Common myeloid progenitor, CD34-positive (primary cell): ENCODE data around the gene VEGFC. TPM values are rescaled to one million over a fixed set of nuclear protein-coding genes. Genes with fewer than 3 reads are reported as not detected.
A peak's percentile ranks its signal among the peaks of the same experiment; 100 is the strongest.

ENCODE experiments used
- CTCF ChIA-PET: fragments of 350-600 bp; sonication (Branson Sonifier 250); formaldehyde crosslinking; loops from one replicate; lab custom pipeline; 2021; ENCODE audit warnings: antibody characterized with exemption; lab: Charles Lee
- POLR2A ChIA-PET: fragments of 350-600 bp; sonication (Branson Sonifier 250); formaldehyde crosslinking; loops from one replicate; lab custom pipeline; 2021; ENCODE audit warnings: antibody characterized with exemption; lab: Charles Lee
- DNase-seq, 3 donors: peaks; one replicate each; pipeline versions ENCODE4 v3.0.0 to v3.0.0-alpha.2; 2013
- H3K27ac ChIP-seq, 2 experiments: 1 replicate in 1 of 2; 2 replicates in 1 of 2; pipeline ENCODE4 v1.7.0; 2013; ENCODE audit warnings: inconsistent platforms in 2 of 2, low read length in 2 of 2, mild to moderate bottlenecking in 2 of 2, low read depth in 1 of 2, moderate library complexity in 1 of 2; ENCODE audit not compliant: severe bottlenecking in 2 of 2, insufficient read depth in 1 of 2, poor library complexity in 1 of 2
- H3K27me3 ChIP-seq, 5 experiments: replicated peaks in 2 of 5; 1 replicate in 3 of 5; 2 replicates in 2 of 5; pipeline versions ENCODE4 v1.6.1 to v1.7.0; 2013; ENCODE audit warnings: low read length in 4 of 5, mild to moderate bottlenecking in 2 of 5, moderate library complexity in 2 of 5, inconsistent platforms in 1 of 5; ENCODE audit not compliant: insufficient read depth in 5 of 5, control insufficient read depth in 4 of 5
- H3K36me3 ChIP-seq, 4 experiments: 1 replicate in 2 of 4; 2 replicates in 2 of 4; pipeline versions ENCODE4 v1.6.1 to v1.7.0; 2013; ENCODE audit warnings: low read length in 3 of 4, control low read depth in 1 of 4, mild to moderate bottlenecking in 1 of 4; ENCODE audit not compliant: control insufficient read depth in 4 of 4, insufficient read depth in 4 of 4
- H3K4me1 ChIP-seq, 4 experiments: 1 replicate in 3 of 4; 2 replicates in 1 of 4; pipeline versions ENCODE4 v1.6.1 to v1.7.1; 2013; ENCODE audit warnings: low read length in 3 of 4, mild to moderate bottlenecking in 3 of 4, control low read depth in 1 of 4, inconsistent platforms in 1 of 4, moderate library complexity in 1 of 4; ENCODE audit not compliant: control insufficient read depth in 4 of 4, insufficient read depth in 4 of 4; ENCODE audit errors: control extremely low read depth in 1 of 4
- H3K4me3 ChIP-seq, 7 experiments: 1 replicate in 4 of 7; 2 replicates in 3 of 7; pipeline versions ENCODE4 v1.5.1 to v1.7.0; 2013; ENCODE audit warnings: mild to moderate bottlenecking in 7 of 7, low read length in 6 of 7, moderate library complexity in 6 of 7, inconsistent platforms in 2 of 7, low read depth in 2 of 7, control low read depth in 1 of 7; ENCODE audit not compliant: insufficient read depth in 4 of 7, control insufficient read depth in 1 of 7; ENCODE audit errors: extremely low read depth in 1 of 7
- H3K9me3 ChIP-seq, 5 experiments: 1 replicate in 4 of 5; 2 replicates in 1 of 5; pipeline versions ENCODE4 v1.6.1 to v1.7.1; 2013; ENCODE audit warnings: low read length in 4 of 5, mild to moderate bottlenecking in 2 of 5, inconsistent platforms in 1 of 5, low read depth in 1 of 5, moderate library complexity in 1 of 5; ENCODE audit not compliant: control insufficient read depth in 4 of 5, insufficient read depth in 2 of 5; ENCODE audit errors: control extremely low read depth in 1 of 5
- WGBS: methylation state at CpG from one replicate; pipeline ENCODE4 v1.1.5; 2013; ENCODE audit not compliant: insufficient coverage; 5-methylcytosine and 5-hydroxymethylcytosine counted together
- polyA plus RNA-seq: library from polyadenylated mRNA; unstranded; fragments of 120-200 nt; gene quantifications from one replicate; pipeline ENCODE4 v1.2.1, GENCODE V29; 2013

Gene VEGFC, protein sequence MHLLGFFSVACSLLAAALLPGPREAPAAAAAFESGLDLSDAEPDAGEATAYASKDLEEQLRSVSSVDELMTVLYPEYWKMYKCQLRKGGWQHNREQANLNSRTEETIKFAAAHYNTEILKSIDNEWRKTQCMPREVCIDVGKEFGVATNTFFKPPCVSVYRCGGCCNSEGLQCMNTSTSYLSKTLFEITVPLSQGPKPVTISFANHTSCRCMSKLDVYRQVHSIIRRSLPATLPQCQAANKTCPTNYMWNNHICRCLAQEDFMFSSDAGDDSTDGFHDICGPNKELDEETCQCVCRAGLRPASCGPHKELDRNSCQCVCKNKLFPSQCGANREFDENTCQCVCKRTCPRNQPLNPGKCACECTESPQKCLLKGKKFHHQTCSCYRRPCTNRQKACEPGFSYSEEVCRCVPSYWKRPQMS
- polyA plus RNA-seq: 0.08 TPM

DNA sequence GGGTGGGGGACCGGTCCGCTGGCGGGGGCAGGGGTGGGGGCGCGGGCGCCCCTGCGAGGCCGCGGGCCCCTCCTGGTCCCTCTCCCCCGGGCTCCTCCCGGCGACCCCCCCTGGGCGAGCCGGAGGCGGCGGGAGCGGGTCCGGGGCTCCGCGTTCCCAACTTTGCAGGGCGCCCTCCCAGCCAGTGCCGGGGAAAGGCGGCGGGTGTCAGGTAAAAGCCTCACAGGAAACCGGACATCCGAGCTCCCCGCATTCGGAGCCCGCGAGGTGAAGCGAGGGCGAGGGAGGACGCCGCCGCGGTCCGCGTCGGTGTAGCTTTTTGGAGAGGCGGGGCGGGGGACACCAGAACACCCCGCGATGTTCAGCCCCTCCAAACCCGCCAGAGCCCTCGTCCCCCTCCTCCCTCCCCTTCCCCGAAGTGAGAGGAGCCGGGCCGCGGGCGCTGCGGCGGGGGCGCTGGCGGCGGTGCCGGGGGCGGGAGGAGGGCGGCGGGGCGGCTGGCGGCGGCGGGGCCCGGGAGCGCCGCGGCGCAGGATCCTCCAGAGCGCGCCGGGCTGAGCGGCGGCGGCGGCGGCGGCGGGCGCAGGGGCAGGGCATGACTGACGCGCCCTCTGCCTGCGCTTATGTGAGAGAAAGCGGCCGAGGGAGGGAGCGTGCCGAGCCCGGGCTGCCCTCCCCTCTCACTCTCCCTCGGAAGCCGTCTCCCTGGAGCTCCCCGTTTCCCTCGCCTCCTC is at the start of gene VEGFC:
Gene VEGFC (minus strand): TSS at position 597 of the 734 bp plus-strand sequence. CDS start 611 bp downstream, outside the sequence.
- whole genome bisulfite sequencing: 0% methylated on average over 25 of the region's 91 CpGs
- DNase-seq: peak; percentile 40 to 79 (median 62)
- no peaks in the 10 kb centered on the region for H3K9me3 ChIP-seq
- no peak within 1 kb of the TSS for H3K27ac ChIP-seq
- H3K36me3 ChIP-seq: no peaks in the 10 kb centered on the region
- peaks cover 8 to 30% (median 23%) of the 10 kb centered on the region in 5 experiments for H3K27me3 ChIP-seq
- ChIA-PET POLR2A (no interaction called here), CTCF (interaction anchor here (1.0 to 2.0 kb wide), 4 partner anchors 10 to 741 kb away, joined by 3 to 13 read pairs (median 5); no protein-coding TSS in a partner anchor)
- H3K4me1 ChIP-seq: peaks cover 0 to 14% (median 6%) of the 10 kb centered on the region in 4 experiments
- peak within 1 kb of the TSS; percentile 41 to 76 (median 59) for H3K4me3 ChIP-seq

DNA sequence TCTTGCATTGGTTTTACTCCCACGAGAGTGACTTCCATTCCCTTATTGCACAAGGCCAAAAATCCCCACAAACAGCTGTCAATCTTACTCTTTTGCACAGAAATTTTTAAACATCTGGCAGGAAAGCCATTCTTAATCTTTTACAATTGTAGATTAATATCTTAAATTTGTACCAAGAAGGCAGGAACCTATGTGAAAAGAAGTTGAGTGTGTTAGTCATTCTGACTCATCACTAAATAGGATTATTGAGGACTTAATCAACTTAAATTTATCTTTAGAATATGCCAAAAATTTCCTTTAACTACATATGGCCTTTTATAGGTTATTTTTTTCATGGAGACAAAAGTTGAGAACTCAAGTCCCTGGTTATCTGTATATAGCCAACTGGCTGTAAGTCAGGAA is 49.0 kb upstream of the VEGFC start:
- Histone ChIP-seq H3K27me3 (peaks cover 0 to 4% (median 0%) of the 10 kb centered on the region in 5 experiments), H3K4me1 (peaks cover 0 to 27% (median 18%) of the 10 kb centered on the region in 4 experiments), H3K36me3 (no peaks in the 10 kb centered on the region), H3K4me3 (no peak overlapping the region), H3K9me3 (peaks cover 0 to 16% (median 0%) of the 10 kb centered on the region in 5 experiments), H3K27ac (no peak overlapping the region)
- DNase-seq: peak in 2 of 3 donors; percentile 37 to 38
- WGBS: 67% methylated on average over 1 of the region's 1 CpG
- ChIA-PET POLR2A (no interaction called here), CTCF (no interaction called here)

DNA sequence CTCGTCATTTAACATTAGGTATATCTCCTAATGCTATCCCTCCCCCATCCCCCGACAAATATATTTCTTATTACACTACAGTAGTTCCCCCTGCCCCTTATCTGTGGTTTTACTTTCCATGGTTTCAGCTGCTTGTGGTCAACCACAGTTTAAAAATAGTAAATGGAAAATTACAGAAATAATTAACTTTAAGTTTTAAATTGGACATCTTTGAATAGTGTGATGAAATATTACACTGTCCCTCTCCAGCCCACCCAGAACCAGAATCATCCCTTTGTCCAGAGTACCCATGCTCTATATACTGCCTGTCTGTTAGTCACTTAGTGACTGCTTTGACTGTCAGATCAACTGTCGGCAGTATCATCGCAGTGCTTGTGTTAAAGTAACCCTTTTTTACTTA is 47.4 kb upstream of the VEGFC start:
- ChIA-PET POLR2A (no interaction called here), CTCF (interaction anchor here (1.0 kb wide), 2 partner anchors 21 to 36 kb away, joined by 3 read pairs; no protein-coding TSS in a partner anchor)
- Histone ChIP-seq H3K27me3 (peaks cover 0 to 4% (median 0%) of the 10 kb centered on the region in 5 experiments), H3K9me3 (peaks cover 0 to 5% (median 0%) of the 10 kb centered on the region in 5 experiments), H3K4me3 (peak overlapping the region in 2 of 7 experiments; percentile 30 to 54), H3K4me1 (peaks cover 0 to 27% (median 18%) of the 10 kb centered on the region in 4 experiments), H3K36me3 (no peaks in the 10 kb centered on the region), H3K27ac (no peak overlapping the region)
- WGBS: 0% methylated on average over 2 of the region's 4 CpGs
- peak; percentile 48 to 85 (median 83) for DNase-seq

DNA sequence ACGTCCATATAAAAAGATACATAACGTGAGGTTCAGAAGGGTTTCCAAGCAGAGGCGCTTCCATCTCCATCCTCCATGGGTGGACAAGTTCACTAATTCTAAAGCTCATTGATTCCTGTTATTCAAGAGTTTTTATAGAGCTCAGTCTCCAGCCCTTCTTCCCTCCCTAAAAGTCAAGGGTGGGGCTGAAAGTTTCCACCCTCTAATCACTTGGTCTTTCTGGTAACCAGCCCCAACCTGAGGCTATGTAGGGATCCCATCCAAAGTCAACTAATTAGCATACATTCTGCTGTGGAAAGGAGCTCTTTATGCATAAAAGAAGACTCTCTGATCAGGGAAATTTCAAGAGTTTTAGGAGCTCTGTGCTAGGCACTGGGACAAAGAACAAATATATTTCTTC is 46.9 kb upstream of the VEGFC start:
- CTCF ChIA-PET: interaction anchor here (0.6 to 1.0 kb wide), 3 partner anchors 36 to 311 kb away, joined by 3 read pairs; no protein-coding TSS in a partner anchor
- Histone ChIP-seq H3K9me3 (peaks cover 0 to 3% (median 0%) of the 10 kb centered on the region in 5 experiments), H3K27me3 (peaks cover 0 to 4% (median 0%) of the 10 kb centered on the region in 5 experiments), H3K27ac (no peak overlapping the region), H3K4me1 (peaks cover 0 to 30% (median 19%) of the 10 kb centered on the region in 4 experiments), H3K4me3 (no peak overlapping the region), H3K36me3 (no peaks in the 10 kb centered on the region)
- no peak for DNase-seq
- WGBS: 89% methylated on average over 3 of the region's 3 CpGs
- POLR2A ChIA-PET: no interaction called here

GRCh38 chr4:176838601-176839433 is 46.1 kb upstream of the VEGFC start:
- H3K27ac ChIP-seq: no peak overlapping the region
- H3K4me1 ChIP-seq: peaks cover 0 to 38% (median 25%) of the 10 kb centered on the region in 4 experiments
- DNase-seq: no peak
- WGBS: 100% methylated on average over 2 of the region's 7 CpGs
- H3K27me3 ChIP-seq: peaks cover 0 to 4% (median 0%) of the 10 kb centered on the region in 5 experiments
- ChIA-PET CTCF (interaction anchor here (1.0 kb wide), 2 partner anchors 35 to 208 kb away, joined by 3 read pairs; no protein-coding TSS in a partner anchor), POLR2A (no interaction called here)
- H3K36me3 ChIP-seq: no peaks in the 10 kb centered on the region
- no peaks in the 10 kb centered on the region for H3K9me3 ChIP-seq
- H3K4me3 ChIP-seq: no peak overlapping the region

GRCh38 chr4:176837169-176837895 is 44.6 kb upstream of the VEGFC start:
- no peak for DNase-seq
- no peak overlapping the region for H3K27ac ChIP-seq
- CTCF ChIA-PET: no interaction called here
- no peaks in the 10 kb centered on the region for H3K9me3 ChIP-seq
- peaks cover 0 to 4% (median 0%) of the 10 kb centered on the region in 5 experiments for H3K27me3 ChIP-seq
- H3K4me3 ChIP-seq: no peak overlapping the region
- no peaks in the 10 kb centered on the region for H3K36me3 ChIP-seq
- POLR2A ChIA-PET: no interaction called here
- WGBS: no CpG with 5 or more reads among the region's 4 CpGs
- peaks cover 0 to 44% (median 29%) of the 10 kb centered on the region in 4 experiments for H3K4me1 ChIP-seq
